GM21526 (cell line): Measurements from ENCODE around the gene WWC1.

Experiments used
- ATAC-seq: cut with Tn5 transposase; IDR thresholded peaks from one replicate; pipeline ENCODE4 v1.9.1; 2021; ENCODE audit warnings: moderate library complexity; ENCODE audit not compliant: unreplicated experiment, low FRiP score

Gene WWC1

DNA sequence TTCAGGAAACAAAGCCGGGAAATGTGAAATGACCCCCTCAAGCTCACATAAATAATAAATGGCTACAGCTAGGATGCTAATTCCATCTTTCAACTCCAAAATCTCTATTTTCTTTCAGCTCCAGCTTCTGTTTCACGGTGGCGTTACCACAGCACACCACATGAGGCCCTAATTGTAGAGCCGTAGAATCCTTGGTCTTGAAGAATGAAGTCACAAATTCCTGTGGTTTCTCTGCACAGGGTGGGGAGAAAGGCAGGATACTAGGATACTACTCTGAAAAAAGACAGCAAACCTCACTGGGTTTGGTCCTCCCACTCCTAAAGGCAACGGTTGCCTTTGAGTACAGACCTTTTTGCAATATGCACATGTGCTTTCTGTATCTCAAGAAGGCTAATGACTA is 180.9 kb downstream of the WWC1 start:
- ATAC-seq: no peak

DNA sequence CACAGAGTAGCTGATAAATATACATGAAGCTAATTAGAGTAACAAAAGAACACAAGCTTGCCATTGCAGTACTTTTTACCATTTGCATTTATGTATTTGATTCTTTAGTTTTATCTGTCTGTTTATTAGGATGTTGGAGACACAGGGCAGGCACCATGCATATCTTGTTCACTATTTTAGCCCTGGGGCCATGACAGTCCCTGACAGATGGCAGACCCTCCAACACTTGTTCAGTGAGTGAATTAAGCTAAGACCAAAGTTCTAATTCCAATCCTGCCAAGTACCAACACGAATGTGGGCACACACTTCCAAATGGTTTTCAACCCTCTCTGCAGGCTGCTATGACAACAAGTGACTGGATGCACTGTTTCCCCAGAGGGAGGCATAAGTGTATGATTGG is 182.9 kb downstream of the WWC1 start:
- ATAC-seq: no peak

DNA sequence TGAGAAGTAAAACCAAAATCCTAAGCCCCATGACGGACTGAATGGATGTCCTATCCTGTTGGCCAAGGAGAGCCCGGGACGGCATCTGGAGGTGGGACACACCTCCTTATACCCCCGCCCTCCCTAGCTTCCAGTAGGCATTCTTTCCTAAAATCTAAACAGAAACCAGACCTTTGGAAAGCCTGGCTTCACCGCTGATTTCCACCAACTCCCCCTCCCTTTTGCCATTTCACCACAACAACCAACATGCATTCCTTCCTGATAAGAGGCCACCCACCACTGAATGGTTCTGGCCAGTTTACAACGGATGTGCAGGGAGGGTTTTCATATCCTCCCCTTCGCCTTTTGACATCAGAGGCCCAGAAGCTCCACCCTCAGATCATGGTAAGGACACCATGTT is 185.6 kb downstream of the WWC1 start:
- no peak for ATAC-seq

DNA sequence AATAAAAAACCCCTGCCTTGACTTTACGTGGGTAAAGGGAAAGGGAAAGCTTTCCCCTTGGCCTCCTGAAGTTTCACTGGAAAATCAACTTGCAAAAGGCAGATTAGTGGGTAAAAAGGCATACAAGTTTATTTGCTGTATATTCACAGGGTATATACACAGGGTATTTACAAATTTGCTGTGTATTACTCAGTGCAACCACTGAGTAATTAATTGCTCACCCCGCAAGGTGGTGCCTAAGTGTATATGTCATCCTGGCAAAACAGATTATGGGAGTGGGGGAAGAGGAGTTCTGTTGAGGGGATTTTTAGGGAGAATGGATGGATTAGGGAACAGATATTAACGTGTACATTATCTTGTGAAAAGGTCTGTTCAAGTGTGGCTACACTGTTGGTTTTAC is 187.7 kb downstream of the WWC1 start:
- no peak for ATAC-seq

GRCh38 chr5:168480601-168481000 is 189.2 kb downstream of the WWC1 start:
- no peak for ATAC-seq

DNA sequence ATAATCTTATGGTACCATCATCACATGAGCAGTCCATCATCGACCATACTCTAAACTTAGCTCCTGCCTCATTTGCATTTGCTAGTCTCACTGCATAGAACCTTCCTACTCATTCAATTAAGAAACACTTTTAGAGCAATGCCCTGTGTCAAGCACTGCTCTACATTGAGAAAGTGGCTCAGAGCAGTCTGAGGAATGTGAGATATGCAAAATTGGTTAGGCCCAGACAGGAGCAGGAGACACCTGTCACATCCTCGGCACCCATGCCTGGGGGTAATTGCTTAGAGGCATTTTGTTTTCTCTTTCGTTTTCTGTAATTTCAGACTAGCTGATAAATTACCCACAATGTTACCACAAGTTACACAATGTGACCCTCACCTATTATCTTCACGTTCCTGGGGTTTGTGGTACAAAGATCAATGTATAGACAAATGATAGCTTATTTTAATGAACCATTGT is 189.9 kb downstream of the WWC1 start:
- ATAC-seq: peak; percentile 93

DNA sequence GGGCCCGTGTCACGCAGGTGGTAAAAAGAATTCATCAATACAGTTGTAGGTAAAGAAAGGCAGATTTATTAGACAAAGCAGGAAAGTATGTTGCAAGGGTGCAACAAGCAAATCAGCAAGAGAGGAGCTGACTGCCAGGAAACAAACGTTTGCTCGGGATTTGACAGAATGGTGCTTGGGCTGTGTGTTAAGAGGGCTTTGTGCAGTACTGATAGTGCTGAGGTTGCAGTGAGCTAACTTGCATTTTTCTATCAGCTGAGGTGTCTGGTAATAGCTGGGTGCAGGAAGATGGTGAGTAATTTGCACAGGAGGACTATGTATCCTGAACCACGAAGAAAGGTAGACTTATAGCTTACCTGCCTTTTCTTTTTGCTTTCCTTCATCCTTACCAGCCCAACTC is 190.9 kb downstream of the WWC1 start:
- no peak for ATAC-seq

DNA sequence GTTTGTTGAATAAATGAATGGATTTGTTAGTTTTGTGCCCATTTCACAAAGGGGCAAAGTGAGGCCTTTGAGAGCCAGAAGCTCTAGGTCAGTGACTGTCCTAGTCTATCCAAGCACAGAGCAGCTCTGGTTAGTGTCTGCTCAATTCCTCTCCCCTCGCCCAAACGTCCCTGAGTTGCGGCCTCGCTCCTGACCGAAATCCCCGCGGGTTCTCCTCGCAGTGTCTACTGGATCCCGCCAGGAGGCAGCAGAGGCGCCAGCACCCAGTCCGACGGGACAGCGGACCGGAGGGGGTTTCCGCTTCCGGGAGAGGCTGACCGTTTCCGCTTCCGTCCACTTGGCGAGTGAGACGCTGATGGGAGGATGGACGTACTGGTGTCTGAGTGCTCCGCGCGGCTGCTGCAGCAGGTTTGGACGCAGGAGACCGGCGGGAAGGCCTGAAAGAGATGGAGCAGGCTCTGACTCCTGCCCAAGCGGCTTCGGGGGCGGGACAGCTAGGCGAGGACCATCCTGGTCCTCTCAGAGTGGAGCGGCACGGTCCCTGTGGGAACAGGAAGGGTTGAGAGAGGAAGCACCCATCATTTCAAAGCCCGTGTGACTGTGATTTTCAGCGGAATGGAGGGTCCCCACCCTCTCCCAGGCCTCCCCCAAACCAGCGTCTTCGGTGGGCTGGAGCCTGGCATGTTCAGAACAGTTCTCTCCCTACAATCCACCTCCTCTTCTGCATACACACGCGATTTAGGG is 194.9 kb downstream of the WWC1 start, which contains the start of gene RARS1:
Gene RARS1, plus strand, starts transcription at position 336 of the 744 bp plus-strand sequence. Its CDS starts 28 bp downstream, at position 364.
- peak; percentile 82 for ATAC-seq

DNA sequence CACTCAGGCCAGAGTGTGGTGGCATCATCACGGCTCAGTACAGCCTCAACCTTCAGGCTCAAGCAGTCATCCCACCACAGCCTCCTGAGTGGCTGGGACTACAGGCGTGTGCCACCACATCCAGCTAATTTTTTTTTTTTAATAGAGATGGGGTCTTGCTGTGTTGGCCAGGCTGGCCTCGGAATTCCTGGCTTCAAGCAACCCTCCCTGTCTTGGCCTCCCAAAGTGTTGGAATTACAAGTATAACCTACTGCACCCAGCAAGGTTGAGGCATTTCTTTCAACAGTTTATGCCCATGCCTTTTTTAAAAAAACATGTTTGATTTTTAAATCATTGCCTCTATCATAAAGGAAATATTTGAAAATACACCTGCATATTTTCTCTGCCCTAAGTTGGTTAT is 197.6 kb downstream of the WWC1 start:
- ATAC-seq: no peak

GRCh38 chr5:168494057-168494555 is 202.7 kb downstream of the WWC1 start:
- no peak for ATAC-seq

DNA sequence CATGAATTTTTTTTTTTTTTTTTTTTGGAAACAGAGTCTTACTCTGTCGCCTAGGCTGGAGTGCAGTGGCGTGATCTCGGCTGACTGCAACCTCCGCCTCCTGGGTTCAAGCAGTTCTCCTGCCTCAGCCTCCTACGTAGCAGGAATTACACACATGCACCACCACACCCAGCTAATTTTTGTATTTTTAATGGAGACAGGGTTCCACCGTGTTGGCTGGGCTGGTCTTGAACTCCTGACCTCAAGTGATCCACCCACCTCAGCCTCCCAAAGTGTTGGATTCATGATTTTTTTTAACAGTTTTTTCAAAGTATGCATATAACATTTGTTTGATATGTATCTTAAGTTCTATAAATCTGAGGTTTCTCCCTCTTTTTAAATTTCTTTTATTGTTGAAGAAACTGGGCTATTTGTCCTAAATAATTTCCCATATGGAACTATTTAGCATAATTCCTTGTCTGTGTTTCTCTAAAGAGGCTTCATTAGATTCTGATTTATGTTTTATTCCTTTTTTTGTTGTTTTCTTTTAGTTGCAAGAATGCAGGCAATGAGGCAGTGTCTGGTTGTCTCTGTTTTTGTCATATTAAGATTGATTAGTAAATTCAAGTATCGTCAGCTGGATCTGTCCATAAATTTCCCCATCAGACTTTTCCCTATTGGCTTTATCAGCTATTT is 211.3 kb downstream of the WWC1 start:
- no peak for ATAC-seq

GRCh38 chr5:168513861-168514428 is 222.5 kb downstream of the WWC1 start:
- ATAC-seq: no peak
